Activated CD8-positive, alpha-beta memory T cell treated with anti-CD3 and anti-CD28 coated beads for 4 hours (primary cell): ENCODE measurements around the gene DBN1.
A peak's percentile ranks its signal among the peaks of the same experiment; 100 is the strongest.
"Not testable (repeated sequence)": the region's sequence is repeated elsewhere in the genome, so short reads cannot be mapped to it uniquely, and the experiment has no call there.

ENCODE experiments used
- DNase-seq, 2 donors: peaks; one replicate each; pipeline ENCODE4 v3.0.0-alpha.2; 2020; ENCODE audit warnings: low read depth in 2 of 2

Gene DBN1

DNA sequence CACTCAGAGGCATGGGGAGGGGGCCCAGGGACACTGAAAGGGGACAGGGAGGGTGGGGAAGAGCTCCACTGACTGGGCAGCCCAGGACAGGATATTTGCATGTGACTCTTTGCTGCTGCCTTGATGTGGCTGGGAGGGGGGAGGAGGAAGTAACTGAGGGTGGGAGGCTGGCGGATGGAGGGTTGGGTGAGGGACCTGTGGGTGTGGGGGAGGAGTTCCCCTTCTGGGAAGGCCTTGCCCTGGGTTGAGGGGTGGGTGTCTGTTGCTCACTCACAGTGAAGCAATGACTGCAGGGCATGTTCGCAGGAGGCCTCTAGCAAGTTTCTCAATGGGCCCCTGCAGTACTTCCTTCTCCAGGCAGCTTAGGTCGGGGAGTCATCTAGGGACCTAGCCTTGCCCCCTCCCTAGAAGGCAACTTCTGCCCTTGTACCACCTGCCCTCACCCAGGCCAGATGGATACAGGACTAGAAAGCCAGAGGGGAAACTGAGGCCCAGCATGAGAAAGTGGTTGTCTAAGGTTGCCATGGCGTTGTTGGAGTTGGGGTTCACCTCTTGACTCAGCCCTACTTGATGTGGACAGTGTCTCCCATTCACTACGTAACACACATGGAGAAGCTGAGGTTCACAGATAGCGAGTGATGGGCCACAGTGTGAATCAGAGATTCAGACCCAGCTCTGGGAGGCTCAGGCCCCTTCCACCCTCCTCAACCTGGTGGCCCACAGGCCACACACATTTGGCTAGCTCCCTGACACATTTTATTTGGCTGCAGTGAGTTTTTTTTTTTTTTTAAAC is 44.0 kb downstream of the DBN1 start:
- DNase-seq = peak; percentile 80 to 89

DNA sequence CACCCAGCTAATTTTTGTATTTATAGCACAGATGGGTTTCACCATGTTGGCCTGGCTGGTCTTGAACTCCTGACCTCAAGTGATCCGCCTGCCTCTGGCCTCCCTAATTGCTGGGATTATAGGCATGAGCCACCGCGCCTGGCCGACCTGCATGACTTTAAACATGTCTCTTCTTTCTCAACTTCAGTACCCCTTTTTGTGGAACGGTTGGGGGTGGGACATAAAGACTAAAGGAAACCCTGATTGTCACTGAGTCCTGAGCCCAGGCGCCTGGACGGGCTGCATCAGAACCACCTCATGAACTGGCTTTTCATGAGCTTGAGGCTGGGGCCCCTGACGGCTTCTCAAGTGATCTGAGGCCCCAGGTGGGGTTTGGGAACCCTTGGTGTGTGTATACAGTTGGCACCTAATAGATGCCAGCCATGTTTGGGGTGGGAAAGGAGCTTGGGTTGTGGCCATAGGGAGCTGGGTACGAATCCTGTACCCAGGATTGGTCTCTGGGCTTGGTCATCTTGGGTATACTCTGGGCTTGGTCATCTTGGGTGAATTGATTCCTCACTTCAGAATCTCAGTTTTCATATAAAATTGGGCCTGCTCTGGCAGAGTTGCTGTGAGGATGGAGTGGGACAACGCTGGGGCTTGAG is 44.7 kb downstream of the DBN1 start:
- DNase-seq = no peak

DNA sequence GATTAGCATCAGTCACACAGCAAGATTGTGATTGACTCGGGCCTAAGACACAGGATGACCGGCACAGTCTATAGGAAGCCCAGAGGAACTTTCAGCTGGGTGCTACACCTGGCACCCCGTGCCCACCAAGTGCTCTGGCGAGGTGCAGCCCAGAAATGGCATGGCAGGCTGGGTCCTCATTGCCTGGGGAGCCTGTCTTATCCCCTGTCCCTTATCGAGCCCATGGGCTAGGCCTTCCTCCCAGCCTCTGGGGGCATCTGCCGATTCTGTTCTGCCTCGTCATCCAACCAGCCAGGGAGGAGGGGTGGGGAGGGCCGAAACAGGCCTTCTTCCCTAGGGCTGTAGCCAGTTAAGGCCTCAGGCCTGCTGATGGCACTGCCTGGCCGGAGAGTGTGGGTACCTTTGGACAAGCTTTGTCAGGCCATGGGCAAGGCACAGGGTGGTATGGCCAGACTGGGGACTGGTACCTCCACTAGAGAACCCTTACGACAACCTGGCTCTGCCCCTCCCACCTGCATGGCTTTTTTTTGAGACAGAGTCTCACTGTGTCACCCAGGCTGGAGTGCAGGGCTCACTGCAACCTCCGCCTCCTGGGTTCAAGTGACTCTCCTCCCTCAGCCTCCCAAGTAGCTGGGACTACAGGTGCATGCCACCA is 45.4 kb downstream of the DBN1 start:
- no peak for DNase-seq

DNA sequence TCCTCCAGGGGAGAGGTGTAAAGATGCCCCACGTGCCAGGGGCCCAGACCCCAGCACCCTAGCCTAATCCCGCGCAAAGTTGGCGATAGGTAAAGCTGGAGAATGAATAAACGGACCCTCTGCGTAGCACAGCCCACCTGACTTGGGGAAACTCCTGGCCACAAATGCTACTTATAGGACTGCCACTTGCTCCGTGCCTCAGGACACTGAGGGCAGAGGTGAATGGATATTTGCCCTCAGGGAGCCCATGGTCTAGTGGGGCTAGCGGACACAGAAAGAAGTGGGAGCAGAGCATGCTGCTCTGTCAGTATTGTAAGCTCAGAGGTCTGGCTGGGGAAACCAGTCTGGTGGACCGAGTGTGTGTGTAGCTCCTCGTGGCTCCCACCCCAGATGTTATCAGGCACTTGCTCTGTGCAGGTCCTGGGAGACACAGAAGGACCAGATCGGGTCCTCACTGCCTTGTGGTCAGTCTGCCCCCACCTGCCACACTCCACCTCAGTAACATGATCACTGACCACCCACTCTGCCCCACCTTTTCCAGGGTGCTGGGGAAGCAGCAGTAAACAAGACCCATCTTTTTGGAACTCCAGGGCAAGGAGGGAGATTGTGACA is 46.1 kb downstream of the DBN1 start:
- DNase-seq = no peak

DNA sequence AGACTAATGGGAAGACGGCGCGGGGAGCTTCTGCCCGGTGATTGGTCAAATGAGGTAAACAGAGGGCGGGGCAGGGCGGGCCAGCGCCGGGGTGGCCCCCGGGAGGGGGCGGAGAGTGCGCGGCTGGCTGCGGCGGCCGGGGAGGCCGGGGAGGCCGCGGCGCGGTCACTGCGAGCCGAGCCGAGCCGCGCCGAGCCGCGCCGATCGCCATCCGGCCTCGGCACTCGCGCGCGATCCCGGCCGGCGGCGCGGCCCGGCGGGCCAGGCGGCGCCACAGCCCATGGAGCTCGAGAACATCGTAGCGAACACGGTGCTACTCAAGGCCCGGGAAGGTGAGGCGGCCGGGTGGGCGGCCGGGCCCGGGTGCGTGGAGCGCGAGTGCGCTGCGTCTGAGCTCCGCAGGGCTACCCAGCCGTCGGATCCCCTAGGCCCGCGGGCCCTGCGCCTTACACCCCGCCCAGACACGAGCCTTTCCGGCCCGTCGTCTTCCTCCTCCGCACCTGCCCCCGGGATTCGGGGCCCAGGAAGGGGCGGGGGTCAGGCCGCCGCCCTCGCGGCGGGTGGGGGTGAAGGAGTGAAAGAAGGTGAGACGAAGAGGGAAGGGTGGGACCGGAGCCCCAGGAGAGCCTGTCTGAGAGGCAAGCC is 46.7 kb downstream of the DBN1 start, which contains the start of gene GRK6:
TSS of gene GRK6 (plus strand) at position 111 of the 645 bp plus-strand sequence. CDS start at position 281, 170 bp downstream.
- no peak for DNase-seq

DNA sequence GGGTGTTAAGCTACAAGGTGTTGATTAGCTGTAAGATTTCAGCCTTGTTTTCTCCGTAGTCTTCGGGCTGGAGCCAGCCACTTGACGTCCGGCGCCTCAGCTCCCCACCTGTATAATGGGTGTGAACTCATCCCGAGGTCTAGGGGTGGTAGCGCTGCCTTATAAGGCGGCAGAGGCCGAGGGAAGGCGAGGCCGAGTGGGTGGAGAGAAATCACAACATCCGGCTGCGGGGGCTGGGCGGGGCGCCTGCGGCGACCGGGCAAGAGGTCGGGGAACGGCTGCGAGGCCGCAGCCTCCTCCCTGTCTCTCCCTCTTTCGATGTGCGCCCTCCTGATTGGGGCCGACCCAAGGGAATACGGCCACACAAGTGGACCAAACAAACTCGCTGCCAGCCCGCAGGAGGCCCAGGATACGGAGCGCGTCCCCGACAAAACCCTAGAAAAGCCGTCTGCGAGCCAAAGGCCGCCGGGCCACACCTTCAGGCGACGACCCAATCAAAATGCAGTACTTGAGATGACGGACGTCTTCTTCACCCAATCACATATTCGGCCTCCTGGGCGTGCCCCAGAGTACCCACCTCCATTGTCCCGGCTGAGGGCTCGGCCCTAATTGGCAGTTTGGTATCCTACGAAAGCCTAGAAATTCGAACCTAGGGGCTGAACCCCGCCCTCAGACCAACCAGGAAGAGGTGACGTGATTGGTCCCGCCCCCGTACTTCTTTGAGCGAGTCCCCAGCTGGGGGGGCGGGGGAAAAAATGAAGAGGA is 47.5 kb downstream of the DBN1 start:
- peak; percentile 98 to 99 for DNase-seq

DNA sequence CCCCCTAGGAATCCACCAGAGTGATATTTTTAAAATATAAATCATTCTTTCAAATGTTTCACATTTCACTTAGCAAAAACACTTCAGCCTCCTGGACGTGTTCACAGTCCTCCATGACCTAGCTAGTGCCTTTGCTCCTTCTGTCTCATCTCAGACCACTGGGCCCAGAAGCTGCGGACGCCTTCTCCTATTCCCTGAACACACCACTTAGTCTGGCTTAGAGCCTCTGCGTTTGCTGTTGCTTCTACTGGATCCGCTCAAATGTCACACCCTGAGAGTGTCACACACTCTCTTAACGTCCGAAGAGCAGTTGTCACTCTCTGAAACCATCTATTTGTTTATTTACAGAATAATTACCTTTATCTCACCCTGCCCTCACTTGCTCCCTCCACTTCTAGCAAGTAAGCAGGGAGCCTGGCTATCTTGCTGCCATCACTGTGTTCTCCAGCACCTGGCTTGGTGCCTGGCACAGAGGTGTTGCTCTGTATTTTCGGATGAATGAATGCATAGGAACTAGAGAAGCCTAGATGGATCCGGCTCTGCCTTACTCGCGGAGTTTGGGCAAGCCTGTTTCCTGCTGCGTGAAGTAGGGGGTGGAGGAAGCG is 48.1 kb downstream of the DBN1 start:
- DNase-seq = no peak

DNA sequence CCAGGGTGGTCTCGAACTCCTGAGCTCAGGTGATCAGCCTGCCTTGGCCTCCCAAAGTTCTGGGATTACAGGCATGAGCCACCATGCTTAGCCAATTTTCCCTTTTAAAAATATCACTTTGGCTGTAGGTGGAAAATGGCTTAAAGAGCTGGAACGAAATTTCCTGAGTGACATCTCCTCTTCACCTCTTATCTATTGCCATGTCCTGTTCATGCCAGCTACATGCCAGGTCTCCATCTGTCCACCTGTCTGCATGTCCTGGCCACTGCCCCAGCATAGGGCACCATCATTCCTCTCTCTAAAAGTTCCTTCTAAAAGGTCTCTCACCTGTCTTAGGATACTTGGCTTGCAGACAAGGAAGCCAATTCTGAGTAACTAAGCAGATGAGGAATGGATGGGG is 49.8 kb downstream of the DBN1 start:
- DNase-seq = no peak

DNA sequence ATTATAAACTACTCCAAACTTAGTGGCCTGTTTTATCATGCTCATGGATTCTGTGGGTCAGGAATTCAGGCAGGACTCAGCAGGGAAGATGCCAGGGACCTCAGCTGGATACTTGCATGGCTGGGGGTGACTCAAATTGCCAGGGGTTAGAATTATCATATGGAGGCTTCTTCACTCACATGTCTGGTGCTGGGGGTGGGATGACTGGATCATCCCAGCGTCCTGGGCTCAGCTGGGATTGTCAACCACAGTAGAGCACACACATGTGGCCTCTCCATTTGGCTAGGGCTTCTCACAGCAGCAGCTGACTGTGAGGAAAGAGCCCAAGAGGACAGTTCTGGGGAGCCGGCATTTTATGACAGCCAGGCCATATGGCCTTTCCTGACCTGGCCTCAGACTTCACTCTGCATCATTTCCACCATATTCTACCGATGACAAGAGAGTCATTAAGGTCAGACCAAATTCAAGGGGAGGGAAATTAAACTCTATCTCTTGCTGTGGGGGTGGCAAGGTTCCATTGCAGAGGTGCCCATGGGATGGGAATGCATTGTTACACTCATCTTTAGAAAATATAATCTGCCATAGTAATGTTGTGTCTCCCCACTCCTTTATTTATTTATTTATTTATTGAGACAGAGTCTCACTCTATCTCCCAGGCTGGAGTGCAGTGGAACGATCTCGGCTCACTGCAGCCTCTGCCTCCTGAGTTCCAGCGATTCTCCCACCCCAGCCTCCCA is 52.2 kb downstream of the DBN1 start:
- no peak for DNase-seq

DNA sequence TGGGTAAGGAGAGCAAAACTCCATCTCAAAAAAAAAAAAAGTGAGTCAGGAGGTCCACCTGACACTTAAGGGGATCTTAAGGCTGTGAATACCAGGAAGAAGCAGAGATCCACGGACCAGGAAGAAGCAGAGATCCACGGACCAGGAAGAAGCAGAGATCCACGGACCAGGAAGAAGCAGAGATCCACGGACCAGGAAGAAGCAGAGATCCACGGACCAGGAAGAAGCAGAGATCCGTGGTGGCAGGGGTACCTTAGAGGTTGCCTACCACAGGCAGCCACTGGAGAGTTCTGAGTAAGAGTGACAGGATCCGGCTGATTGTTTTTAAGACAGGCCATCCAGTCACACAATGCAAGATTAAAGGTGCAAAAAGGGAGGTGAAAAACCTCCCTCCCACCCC is 53.0 kb downstream of the DBN1 start:
- not testable (repeated sequence) for DNase-seq

DNA sequence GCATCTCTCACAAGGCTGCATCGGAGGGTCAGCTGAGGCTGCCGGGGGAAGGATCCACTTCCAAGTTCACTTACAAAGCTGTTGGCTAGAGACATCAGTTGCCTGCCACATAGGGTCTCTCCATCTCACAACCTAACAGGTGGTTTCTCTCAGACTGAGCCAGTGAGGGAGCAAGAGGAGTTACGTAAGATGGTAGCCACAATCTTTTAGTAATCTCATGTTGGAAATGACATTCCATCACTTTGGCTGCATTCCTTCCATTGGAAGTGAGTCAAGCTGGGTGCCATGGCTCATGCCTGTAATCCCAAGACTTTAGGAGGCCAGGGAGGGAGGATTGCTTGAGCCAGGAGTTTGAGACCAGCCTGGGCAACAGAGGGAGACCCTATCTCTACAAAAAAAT is 54.4 kb downstream of the DBN1 start:
- no peak for DNase-seq

DNA sequence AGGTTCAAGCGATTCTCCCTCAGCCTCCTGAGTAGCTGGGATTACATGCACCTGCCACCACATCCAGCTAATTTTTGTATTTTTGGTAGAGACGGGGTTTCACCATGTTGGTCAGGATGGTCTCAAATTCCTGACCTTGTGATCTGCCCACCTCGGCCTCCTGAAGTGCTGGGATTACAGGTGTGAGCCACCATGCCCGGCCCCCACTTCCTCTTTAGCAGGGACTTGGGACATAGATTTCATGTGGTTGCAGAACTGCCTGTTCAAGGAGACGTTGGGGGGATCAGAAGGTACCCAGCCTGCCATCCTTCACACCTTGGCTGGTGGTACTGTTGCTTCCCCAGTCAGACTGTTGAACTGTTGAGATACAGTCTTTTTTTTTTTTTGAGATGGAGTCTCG is 56.4 kb downstream of the DBN1 start:
- not testable (repeated sequence) for DNase-seq

DNA sequence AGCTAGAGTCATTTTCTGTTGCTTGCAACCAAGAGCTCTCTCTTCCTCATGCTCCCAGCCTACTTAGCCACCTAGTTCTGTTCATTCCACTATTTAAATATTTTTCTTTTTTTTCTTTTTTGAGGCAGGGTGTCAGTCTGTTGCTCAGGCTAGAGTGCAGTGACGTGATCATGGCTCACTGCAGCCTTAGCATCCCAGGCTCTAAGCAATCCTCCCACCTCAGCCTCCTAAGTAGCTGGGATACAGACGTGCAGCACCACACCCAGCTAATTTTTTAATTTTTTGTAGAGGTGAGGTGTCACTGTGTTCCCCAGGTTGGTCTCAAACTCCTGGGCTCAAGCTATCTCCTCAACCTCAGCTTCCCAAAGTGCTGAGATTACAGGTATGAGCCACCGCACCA is 59.0 kb downstream of the DBN1 start:
- no peak for DNase-seq

DNA sequence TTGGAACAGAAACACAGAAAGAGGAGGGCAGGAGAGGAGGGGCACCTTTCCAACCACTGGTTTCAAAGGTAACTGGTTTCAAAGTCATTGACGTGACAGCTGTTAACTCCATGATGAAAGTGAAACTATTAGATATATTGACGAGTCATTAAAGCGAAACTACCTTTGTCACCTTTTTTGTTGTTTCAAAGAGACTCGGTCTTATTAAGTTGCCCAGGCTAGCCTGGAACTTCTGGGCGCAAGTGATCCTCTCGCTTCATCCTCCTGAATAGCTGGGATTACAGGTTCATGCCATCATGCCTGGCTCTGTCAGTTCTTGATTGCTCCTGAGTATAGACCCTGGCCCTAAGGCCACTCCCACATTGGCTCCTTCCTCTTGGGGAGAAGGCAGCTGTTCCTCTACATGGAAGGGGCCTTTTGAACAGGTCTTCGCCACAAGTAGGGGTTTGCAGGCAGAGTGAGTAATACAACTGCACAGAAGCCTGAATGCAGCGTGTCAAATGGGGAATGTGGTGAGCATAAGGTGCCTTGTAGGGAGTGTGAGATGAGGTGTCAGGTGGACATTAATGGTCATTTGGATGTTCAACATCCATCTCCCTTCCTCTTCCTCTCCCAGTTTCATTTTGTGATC is 60.7 kb downstream of the DBN1 start:
- no peak for DNase-seq

DNA sequence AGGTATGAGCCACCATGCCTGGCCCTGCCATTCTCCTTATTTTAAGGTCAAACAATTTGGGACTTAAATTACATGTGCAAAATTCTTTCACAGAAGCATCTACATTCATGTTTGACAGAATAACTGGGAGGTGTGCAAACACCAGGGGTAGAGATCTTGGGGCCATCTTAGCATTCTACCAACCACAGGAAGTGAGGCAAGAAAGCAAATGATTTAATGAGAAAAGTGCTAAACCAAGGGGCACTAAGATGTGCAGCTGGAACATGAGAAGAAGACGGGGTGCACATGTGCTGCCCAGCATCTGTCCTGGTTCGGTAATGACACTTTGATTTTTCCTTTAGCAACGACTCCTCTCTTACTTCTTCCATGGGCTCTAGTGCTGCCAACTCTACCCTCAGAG is 62.9 kb downstream of the DBN1 start:
- DNase-seq = no peak

DNA sequence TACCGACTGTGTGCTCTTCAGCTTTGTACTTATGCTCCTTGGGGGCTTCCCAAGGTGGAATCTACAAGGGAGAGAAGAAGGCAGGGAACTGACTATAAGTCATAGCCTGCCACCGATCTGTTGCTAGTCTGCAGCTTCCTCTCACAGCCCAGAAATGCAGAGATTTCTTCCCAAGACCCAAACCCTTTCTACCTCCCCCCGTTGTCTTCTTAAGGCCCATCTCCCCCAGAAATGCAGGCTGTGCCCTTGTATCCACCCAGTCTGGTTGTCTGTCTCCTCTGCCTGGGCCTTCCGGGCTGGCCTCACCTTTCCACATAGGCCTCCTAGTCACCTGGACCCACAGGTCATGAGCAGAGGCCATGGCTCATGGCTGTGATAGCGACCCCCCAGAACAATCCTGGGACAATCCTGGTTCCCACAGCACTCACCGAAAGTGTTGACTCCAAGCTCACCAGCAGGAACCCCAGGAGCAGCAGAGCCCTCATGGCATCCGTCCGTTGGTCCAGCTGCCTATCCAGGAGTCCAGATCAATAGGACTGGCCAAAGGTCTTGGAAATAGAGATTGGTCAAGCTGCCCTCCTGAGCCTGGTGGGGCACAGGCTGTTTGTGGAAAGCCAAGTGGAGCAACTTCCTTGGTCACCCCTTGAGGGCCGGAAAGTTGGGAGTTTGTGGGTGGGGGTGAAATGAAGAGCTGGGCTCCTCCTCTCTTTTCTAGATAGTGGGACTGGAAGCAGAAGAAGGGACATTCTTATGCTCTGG is 64.2 kb downstream of the DBN1 start, which contains the start of gene F12:
TSS of gene F12 (minus strand) at position 522 of the 759 bp plus-strand sequence. CDS start at position 485, 37 bp downstream.
- no peak for DNase-seq
